OCI-LY7 (cell line): ENCODE measurements around the gene TMEM212. TPM values are rescaled to one million over a fixed set of nuclear protein-coding genes. Genes with fewer than 3 reads are reported as not detected.

Source experiments
- BruUV-seq: library from RNA; stranded (reverse); fragments of 400-500 nt; replicated peaks from 2 replicates; lab custom pipeline; 2021; lab: Mats Ljungman, UMichigan
- CTCF ChIA-PET: fragments of 300-600 bp; sonication (Branson Sonifier 250); formaldehyde crosslinking; loops from one replicate; lab custom pipeline; 2022; ENCODE audit warnings: antibody characterized with exemption; ENCODE audit not compliant: unreplicated experiment; lab: Charles Lee
- POLR2A ChIA-PET: fragments of 300-600 bp; sonication (Branson Sonifier 250); formaldehyde crosslinking; loops from one replicate; lab custom pipeline; 2022; ENCODE audit warnings: antibody characterized with exemption; lab: Charles Lee
- DNase-seq: peaks from one replicate; pipeline ENCODE4 v3.0.0-alpha.2; 2015; ENCODE audit warnings: low spot score
- H2AFZ ChIP-seq: fragments of 200-600 bp; sonication (generic), shearing (Covaris generic); 2 replicates; pipeline ENCODE4 v1.6.1; 2014; ENCODE audit warnings: mild to moderate bottlenecking, antibody characterized with exemption, low read length, moderate library complexity
- H3K27ac ChIP-seq: fragments of 200-600 bp; sonication (generic); 2 replicates; pipeline ENCODE4 v1.5.1; 2014; ENCODE audit warnings: mixed run types, low read depth, mild to moderate bottlenecking, moderate library complexity, low read length, inconsistent platforms; ENCODE audit not compliant: poor library complexity, severe bottlenecking
- H3K36me3 ChIP-seq: fragments of 200-600 bp; sonication (generic); 2 replicates; pipeline ENCODE4 v1.6.1; 2014; ENCODE audit warnings: mild to moderate bottlenecking, antibody characterized with exemption, low read length, moderate library complexity, mixed read lengths; ENCODE audit not compliant: insufficient read depth
- H3K4me1 ChIP-seq: fragments of 200-600 bp; sonication (generic); 2 replicates; pipeline ENCODE4 v1.5.1; 2014; ENCODE audit warnings: mild to moderate bottlenecking, low read length; ENCODE audit not compliant: insufficient read depth, poor library complexity, severe bottlenecking
- H3K4me2 ChIP-seq: fragments of 200-600 bp; sonication (generic); 2 replicates; pipeline ENCODE4 v1.6.1; 2014; ENCODE audit warnings: mild to moderate bottlenecking, low read length
- H3K4me3 ChIP-seq: fragments of 200-600 bp; sonication (generic); 2 replicates; pipeline ENCODE4 v1.5.1; 2014; ENCODE audit warnings: mild to moderate bottlenecking, low read depth, low read length; ENCODE audit not compliant: poor library complexity, severe bottlenecking
- H3K79me2 ChIP-seq: fragments of 200-600 bp; sonication (generic); 2 replicates; pipeline ENCODE4 v1.6.1; 2016; ENCODE audit warnings: low read depth, mild to moderate bottlenecking, low read length, moderate library complexity, mixed read lengths; ENCODE audit not compliant: insufficient read depth
- H3K9me2 ChIP-seq: fragments of 200-600 bp; sonication (generic); 2 replicates; pipeline ENCODE4 v1.6.1; 2016; ENCODE audit warnings: mild to moderate bottlenecking, low read length, mixed read lengths; ENCODE audit not compliant: insufficient read depth
- H3K9me3 ChIP-seq: fragments of 200-600 bp; sonication (generic); 2 replicates; pipeline ENCODE4 v1.6.1; 2014; ENCODE audit warnings: mild to moderate bottlenecking, mixed run types, low read length, mixed read lengths
- H4K20me1 ChIP-seq: fragments of 200-600 bp; sonication (generic); 2 replicates; pipeline ENCODE4 v1.6.1; 2014; ENCODE audit warnings: mild to moderate bottlenecking, antibody characterized with exemption, low read length, moderate library complexity, mixed read lengths; ENCODE audit not compliant: insufficient read depth
- CTCF ChIP-seq: fragments of 200-600 bp; sonication (generic); conservative IDR thresholded peaks from 2 replicates; pipeline ENCODE4 v1.5.1; 2014; ENCODE audit warnings: mild to moderate bottlenecking, antibody characterized with exemption, low read length, moderate library complexity, mixed read lengths
- EZH2phosphoT487 ChIP-seq: fragments of 200-600 bp; sonication (generic); IDR thresholded peaks from 2 replicates; pipeline ENCODE4 v1.6.1; 2018; ENCODE audit warnings: low read depth, borderline replicate concordance, mild to moderate bottlenecking, mixed run types, antibody characterized with exemption, low read length, moderate library complexity, mixed read lengths
- intact Hi-C: fragments of 100-400 bp; cut with micrococcal nuclease; formaldehyde crosslinking; loops from one replicate; pipeline ENCODE4 v1.10.0; 2022; ENCODE audit not compliant: unreplicated experiment
- total RNA-seq, 2 experiments: library from RNA; depleted of rRNA in 1 of 2; stranded (reverse); fragments of >200 nt in 1 of 2; shearing (Covaris generic) in 1 of 2; gene quantifications; 2 replicates each; pipeline ENCODE4 v1.2.3, GENCODE V29; 2014 to 2022

The TMEM212 gene
- total RNA-seq, 2 experiments from 2014 or later = not detected

GRCh38 chr3:171863920-171864319 lies 20.8 kb downstream of the TMEM212 start:
- no TSS peak for BruUV-seq
- no peaks in the 10 kb centered on the region for H3K4me1 ChIP-seq
- H3K79me2 ChIP-seq = no peaks in the 10 kb centered on the region
- POLR2A ChIA-PET = no interaction called here
- CTCF ChIA-PET = no interaction called here
- H3K4me2 ChIP-seq = no peak overlapping the region
- H3K9me3 ChIP-seq = no peaks in the 10 kb centered on the region
- no peak overlapping the region for H2AFZ ChIP-seq
- H3K4me3 ChIP-seq = no peak overlapping the region
- intact Hi-C loops = no loop called here
- no peaks in the 10 kb centered on the region for H3K9me2 ChIP-seq
- DNase-seq = no peak
- no peak overlapping the region for H3K27ac ChIP-seq
- H4K20me1 ChIP-seq = no peaks in the 10 kb centered on the region
- TF ChIP-seq EZH2phosphoT487 (no peak), CTCF (no peak)
- no peaks in the 10 kb centered on the region for H3K36me3 ChIP-seq

DNA sequence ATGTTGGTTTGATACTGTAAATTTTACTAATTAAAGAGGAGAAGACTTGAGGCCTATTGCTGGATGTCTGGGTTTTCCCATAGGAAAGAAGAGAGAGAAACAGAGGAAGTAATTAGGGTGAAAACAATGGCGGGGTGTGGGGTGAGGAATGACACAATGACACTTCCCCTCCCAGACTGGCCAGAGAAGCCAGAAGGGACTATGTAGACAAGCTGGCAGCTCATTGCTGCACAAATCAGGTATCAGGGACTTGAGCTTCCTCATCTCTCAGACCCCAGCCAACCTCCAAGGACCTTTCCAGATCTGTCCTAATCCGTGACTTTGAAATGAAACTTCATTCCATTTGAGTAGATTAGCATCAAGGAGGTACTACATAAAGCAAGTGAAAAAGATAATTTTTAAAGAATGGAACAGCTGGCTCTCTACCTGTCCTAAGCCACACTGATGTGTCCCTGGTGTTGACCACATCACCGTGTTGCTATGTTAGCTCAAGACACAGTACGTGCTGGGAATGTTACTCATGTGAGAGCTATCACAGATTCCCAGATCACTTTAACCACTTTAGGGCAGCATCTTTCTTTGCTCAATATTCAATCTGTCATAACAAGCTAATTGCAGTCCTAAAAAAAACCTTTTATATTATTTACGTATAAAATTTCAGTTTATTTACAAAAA lies 22.2 kb downstream of the TMEM212 start:
- no peak overlapping the region for H3K27ac ChIP-seq
- H4K20me1 ChIP-seq = no peaks in the 10 kb centered on the region
- intact Hi-C loops = no loop called here
- H3K4me1 ChIP-seq = no peaks in the 10 kb centered on the region
- ChIA-PET CTCF (no interaction called here), POLR2A (interaction anchor here (0.7 kb wide), 1 partner anchor 88 kb away, joined by 3 read pairs; no protein-coding TSS in a partner anchor)
- no peaks in the 10 kb centered on the region for H3K79me2 ChIP-seq
- no peaks in the 10 kb centered on the region for H3K36me3 ChIP-seq
- TF ChIP-seq CTCF (no peak), EZH2phosphoT487 (no peak)
- H2AFZ ChIP-seq = no peak overlapping the region
- H3K9me2 ChIP-seq = no peaks in the 10 kb centered on the region
- no TSS peak for BruUV-seq
- H3K4me3 ChIP-seq = no peak overlapping the region
- no peak for DNase-seq
- H3K4me2 ChIP-seq = no peak overlapping the region
- no peaks in the 10 kb centered on the region for H3K9me3 ChIP-seq

GRCh38 chr3:171867981-171868380 lies 24.8 kb downstream of the TMEM212 start:
- CTCF ChIA-PET = no interaction called here
- BruUV-seq = no TSS peak
- Histone ChIP-seq H3K79me2 (no peaks in the 10 kb centered on the region), H2AFZ (no peak overlapping the region), H3K36me3 (no peaks in the 10 kb centered on the region), H3K4me1 (no peaks in the 10 kb centered on the region), H3K9me2 (no peaks in the 10 kb centered on the region), H4K20me1 (no peaks in the 10 kb centered on the region), H3K4me2 (no peak overlapping the region), H3K9me3 (no peaks in the 10 kb centered on the region), H3K4me3 (no peak overlapping the region), H3K27ac (no peak overlapping the region)
- DNase-seq = peak; percentile 8
- POLR2A ChIA-PET = no interaction called here
- no peak for TF ChIP-seq EZH2phosphoT487
- TF ChIP-seq CTCF = peak; percentile 71
- intact Hi-C loops = no loop called here
